Fibroblast of pulmonary artery (primary cell): ENCODE results near the gene PDCD1LG2.

Source experiments
- DNase-seq: peaks from one replicate; pipeline ENCODE4 v3.0.0-alpha.2; 2010; ENCODE audit warnings: low read depth
- H3K4me3 ChIP-seq: replicated peaks from 2 replicates; pipeline ENCODE4 v1.5.1; 2011; ENCODE audit warnings: low read depth, mild to moderate bottlenecking, control low read depth, low read length, moderate library complexity
- CTCF ChIP-seq: IDR thresholded peaks from 2 replicates; pipeline ENCODE4 v1.5.1; 2011; ENCODE audit warnings: mild to moderate bottlenecking, control low read depth, low read length, inconsistent platforms; ENCODE audit errors: missing control alignments

Gene PDCD1LG2

GRCh38 chr9:5620494-5620893, 110.2 kb downstream of the PDCD1LG2 start:
- DNase-seq = no peak
- no peak for TF ChIP-seq CTCF
- H3K4me3 ChIP-seq = no peak overlapping the region
